Testis (tissue), 3 donors: ENCODE data around the gene GTPBP4. TPM values are rescaled to one million over a fixed set of nuclear protein-coding genes. Genes with fewer than 3 reads are reported as not detected.

ENCODE experiments used
- DNase-seq: peaks from one replicate; pipeline ENCODE4 v3.0.0-alpha.2; 2019
- H3K27ac ChIP-seq, 2 donors: fragments of 200-600 bp; sonication (generic); one replicate each; pipeline ENCODE4 v1.5.1; 2019
- H3K27me3 ChIP-seq: fragments of 200-600 bp; sonication (generic); one replicate; pipeline ENCODE4 v1.5.1; 2019
- H3K36me3 ChIP-seq: fragments of 200-600 bp; sonication (generic); one replicate; pipeline ENCODE4 v1.5.1; 2017; ENCODE audit warnings: low read depth; ENCODE audit errors: missing control alignments
- H3K4me1 ChIP-seq: fragments of 200-600 bp; sonication (generic); one replicate; pipeline ENCODE4 v1.5.1; 2019
- H3K4me3 ChIP-seq, 2 donors: fragments of 200-600 bp; sonication (generic); one replicate each; pipeline ENCODE4 v1.5.1; 2017 to 2019
- H3K9me3 ChIP-seq: fragments of 200-600 bp; sonication (generic); one replicate; pipeline ENCODE4 v1.5.1; 2017
- POLR2A ChIP-seq: fragments of 450-650 bp; IDR thresholded peaks from one replicate; pipeline ENCODE4 v1.6.1; 2017; ENCODE audit warnings: antibody characterized with exemption, mild to moderate bottlenecking, moderate library complexity
- WGBS, 2 donors: methylation state at CpG; one replicate each; pipeline ENCODE4 v1.1.5; 2018; 5-methylcytosine and 5-hydroxymethylcytosine counted together
- intact Hi-C: fragments of 100-400 bp; cut with DNase I; formaldehyde crosslinking; loops from one replicate; pipeline ENCODE4 v1.15.1; 2023; ENCODE audit warnings: low total_unique reads
- polyA plus RNA-seq: library from polyadenylated mRNA; stranded (reverse); fragments of 350-450 nt; fragmentation: Illumina TruSeq; extraction: RNeasy Lipid Tissue Mini Kit (QIAGEN cat#74804); gene quantifications from one replicate; pipeline ENCODE4 v1.2.3, GENCODE V29; 2014; ENCODE audit warnings: low read depth, low replicate concordance; ENCODE audit not compliant: insufficient read depth
- total RNA-seq, 2 donors: library from RNA; depleted of rRNA; stranded (reverse); fragments of >200 nt; gene quantifications; one replicate each; pipeline ENCODE4 v1.2.3, GENCODE V29; 2016
- TF ChIP-seq, protein P1 (sequence below), 3 experiments: fragments of 450-650 bp in 2 of 3; fragments of 200-600 bp in 1 of 3; sonication (generic) in 1 of 3; IDR thresholded peaks; one replicate each; pipeline ENCODE4 v1.5.1; 2016 to 2019; ENCODE audit warnings: antibody characterized with exemption in 3 of 3, mild to moderate bottlenecking in 2 of 3, moderate library complexity in 1 of 3

GTPBP4 gene
- total and polyA plus RNA-seq, 3 donors from 2014 or later: 54.9 to 81.8 (median 57.2) TPM

DNA sequence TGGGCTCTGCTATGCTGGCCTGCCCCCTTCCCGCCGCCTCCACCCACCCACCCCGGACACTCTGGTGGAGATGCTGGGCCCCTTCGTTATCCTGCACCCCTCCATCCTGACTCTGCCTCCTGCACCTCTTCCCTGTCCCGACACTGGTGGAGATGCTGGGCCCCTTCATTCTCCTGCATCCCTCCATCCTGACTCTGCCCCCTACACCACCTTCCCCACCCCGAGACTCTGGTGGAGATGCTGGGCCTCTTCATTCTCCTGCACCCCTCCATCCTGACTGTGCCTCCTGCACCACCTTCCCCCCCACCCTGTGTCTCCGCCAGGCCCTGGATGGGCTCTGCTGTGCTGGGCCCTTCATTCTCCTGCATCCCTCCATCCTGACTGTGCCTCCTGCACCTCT lies 22.5 kb downstream of the GTPBP4 start:
- no peak overlapping the region for H3K4me3 ChIP-seq
- no peak overlapping the region for H3K27ac ChIP-seq
- no peaks in the 10 kb centered on the region for H3K9me3 ChIP-seq
- WGBS, 2 donors: 95 to 99% methylated on average over 7 of the region's 7 CpGs
- no peaks in the 10 kb centered on the region for H3K36me3 ChIP-seq
- TF ChIP-seq POLR2A: no peak
- TF ChIP-seq, protein P1, sequence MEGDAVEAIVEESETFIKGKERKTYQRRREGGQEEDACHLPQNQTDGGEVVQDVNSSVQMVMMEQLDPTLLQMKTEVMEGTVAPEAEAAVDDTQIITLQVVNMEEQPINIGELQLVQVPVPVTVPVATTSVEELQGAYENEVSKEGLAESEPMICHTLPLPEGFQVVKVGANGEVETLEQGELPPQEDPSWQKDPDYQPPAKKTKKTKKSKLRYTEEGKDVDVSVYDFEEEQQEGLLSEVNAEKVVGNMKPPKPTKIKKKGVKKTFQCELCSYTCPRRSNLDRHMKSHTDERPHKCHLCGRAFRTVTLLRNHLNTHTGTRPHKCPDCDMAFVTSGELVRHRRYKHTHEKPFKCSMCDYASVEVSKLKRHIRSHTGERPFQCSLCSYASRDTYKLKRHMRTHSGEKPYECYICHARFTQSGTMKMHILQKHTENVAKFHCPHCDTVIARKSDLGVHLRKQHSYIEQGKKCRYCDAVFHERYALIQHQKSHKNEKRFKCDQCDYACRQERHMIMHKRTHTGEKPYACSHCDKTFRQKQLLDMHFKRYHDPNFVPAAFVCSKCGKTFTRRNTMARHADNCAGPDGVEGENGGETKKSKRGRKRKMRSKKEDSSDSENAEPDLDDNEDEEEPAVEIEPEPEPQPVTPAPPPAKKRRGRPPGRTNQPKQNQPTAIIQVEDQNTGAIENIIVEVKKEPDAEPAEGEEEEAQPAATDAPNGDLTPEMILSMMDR (IDR thresholded peaks at IDR 0.05): no peak
- intact Hi-C loops: no loop called here
- DNase-seq: no peak
- no peaks in the 10 kb centered on the region for H3K4me1 ChIP-seq
- H3K27me3 ChIP-seq: no peaks in the 10 kb centered on the region

DNA sequence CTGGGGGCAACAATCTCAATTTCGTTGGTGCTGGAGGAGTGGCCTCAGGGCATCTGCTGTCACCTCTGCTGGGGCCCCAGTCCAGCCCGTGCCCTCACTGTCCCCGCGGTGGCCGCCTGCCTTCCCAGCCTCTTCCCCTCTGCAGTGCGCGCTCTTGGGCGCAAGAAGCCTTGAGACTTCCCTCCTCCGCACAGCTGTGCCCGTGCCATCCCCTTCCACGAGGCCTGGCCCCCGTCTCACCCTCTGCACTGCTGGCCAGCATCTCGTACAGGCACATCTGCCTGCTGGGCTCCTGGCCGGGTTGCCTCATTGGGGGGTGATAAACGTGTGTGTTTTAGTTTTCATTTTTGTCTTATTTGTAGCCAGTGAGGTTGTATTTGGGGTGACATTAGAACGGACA lies 23.5 kb downstream of the GTPBP4 start:
- Histone ChIP-seq H3K4me3 (no peak overlapping the region), H3K36me3 (no peaks in the 10 kb centered on the region), H3K27ac (no peak overlapping the region), H3K9me3 (no peaks in the 10 kb centered on the region), H3K27me3 (no peaks in the 10 kb centered on the region), H3K4me1 (peaks cover 2% of the 10 kb centered on the region)
- intact Hi-C loops: no loop called here
- DNase-seq: no peak
- WGBS, 2 donors: 96% methylated on average over 14 to 16 of the region's 16 CpGs
- TF ChIP-seq, protein P1 (IDR thresholded peaks at IDR 0.05): no peak
- TF ChIP-seq POLR2A: no peak

DNA sequence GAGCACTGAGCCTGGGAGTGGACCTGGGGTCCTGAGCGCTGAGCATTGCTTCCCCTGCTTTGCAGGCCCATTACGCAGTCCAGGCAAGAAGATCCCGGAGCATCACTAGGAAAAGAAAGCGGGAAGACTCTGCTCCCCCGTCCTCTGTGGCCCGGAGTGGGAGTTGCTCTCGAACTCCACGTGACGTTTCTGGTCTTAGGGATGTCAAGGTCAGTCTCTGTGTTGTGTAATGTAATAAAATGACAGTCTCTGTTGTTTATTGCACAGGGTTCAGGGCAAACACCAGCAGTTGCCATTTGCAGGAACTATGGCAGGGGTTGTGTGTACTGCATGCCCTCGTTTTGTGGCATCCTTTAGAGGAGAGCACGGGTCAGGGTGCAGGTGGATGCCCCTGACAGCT lies 27.5 kb downstream of the GTPBP4 start:
- no peaks in the 10 kb centered on the region for H3K9me3 ChIP-seq
- DNase-seq: peak; percentile 43
- no peak overlapping the region for H3K27ac ChIP-seq
- H3K4me3 ChIP-seq: no peak overlapping the region
- H3K4me1 ChIP-seq: peaks cover 2% of the 10 kb centered on the region
- 68 to 80% methylated on average over 5 to 11 of the region's 11 CpGs for WGBS, 2 donors
- intact Hi-C loops: no loop called here
- no peaks in the 10 kb centered on the region for H3K36me3 ChIP-seq
- no peaks in the 10 kb centered on the region for H3K27me3 ChIP-seq
- TF ChIP-seq, protein P1 (IDR thresholded peaks at IDR 0.05): no peak
- no peak for TF ChIP-seq POLR2A

DNA sequence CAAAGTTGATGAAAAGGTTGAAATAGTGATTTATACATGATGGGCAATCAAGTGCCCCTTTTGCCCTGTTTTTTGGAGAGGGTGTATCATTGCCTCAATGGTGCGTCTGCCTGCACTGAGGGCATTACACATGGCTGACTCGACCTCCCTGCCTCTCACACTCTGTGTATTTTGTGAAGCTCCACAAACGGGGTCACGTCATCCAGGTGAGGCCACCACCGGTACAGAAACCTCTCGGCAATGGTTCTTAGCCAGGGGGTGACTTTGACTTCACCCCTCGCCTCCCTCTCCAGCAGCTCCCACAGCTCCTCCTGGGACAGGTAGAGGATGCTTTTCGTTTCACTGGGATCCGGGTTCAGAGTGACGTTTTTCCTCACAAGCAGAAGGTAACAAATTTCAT lies 31.1 kb downstream of the GTPBP4 start:
- no peak for DNase-seq
- Histone ChIP-seq H3K27ac (no peak overlapping the region), H3K4me3 (no peak overlapping the region), H3K9me3 (no peaks in the 10 kb centered on the region), H3K36me3 (no peaks in the 10 kb centered on the region), H3K4me1 (peaks cover 2% of the 10 kb centered on the region), H3K27me3 (no peaks in the 10 kb centered on the region)
- intact Hi-C loops: no loop called here
- TF ChIP-seq POLR2A: no peak
- TF ChIP-seq, protein P1 (IDR thresholded peaks at IDR 0.05): no peak
- 84 to 91% methylated on average over 10 of the region's 10 CpGs for WGBS, 2 donors

DNA sequence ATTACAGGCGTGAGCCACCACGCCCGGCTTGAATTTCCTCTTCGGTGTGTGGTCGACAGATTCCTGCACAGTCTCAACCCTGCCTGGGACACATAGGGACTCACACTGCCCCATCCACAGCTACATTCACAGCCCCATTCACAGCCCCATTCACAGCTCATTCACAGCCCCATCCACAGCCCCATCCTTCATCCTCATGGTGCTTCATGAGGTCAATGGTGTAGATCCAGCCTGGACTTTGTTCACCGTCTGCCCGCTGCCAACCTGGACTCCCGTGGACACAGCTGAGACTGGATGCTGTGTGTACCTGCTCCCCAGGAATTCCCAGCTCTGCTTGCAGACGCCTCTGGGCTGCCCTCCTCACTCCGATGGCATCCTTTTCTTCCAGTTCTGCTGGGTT lies 32.2 kb downstream of the GTPBP4 start:
- intact Hi-C loops: no loop called here
- H3K36me3 ChIP-seq: no peaks in the 10 kb centered on the region
- no peaks in the 10 kb centered on the region for H3K27me3 ChIP-seq
- H3K4me1 ChIP-seq: peaks cover 2% of the 10 kb centered on the region
- no peak overlapping the region for H3K27ac ChIP-seq
- TF ChIP-seq POLR2A: no peak
- TF ChIP-seq, protein P1 (IDR thresholded peaks at IDR 0.05): no peak
- H3K9me3 ChIP-seq: no peaks in the 10 kb centered on the region
- H3K4me3 ChIP-seq: no peak overlapping the region
- DNase-seq: no peak
- WGBS, 2 donors: 94 to 96% methylated on average over 10 of the region's 10 CpGs
